Left hindlimb (tissue), 1 donor: Measurements from ENCODE around the gene OR4E1.
"Not testable (repeated sequence)": the region's sequence is repeated elsewhere in the genome, so short reads cannot be mapped to it uniquely, and the experiment has no call there.

Source experiments
- DNase-seq: peaks from one replicate; pipeline ENCODE4 v3.0.0-alpha.2; 2018

The OR4E1 gene

GRCh38 chr14:21673718-21674117, at the start of gene OR4E1:
Gene OR4E1, minus strand, starts transcription at chr14:21673818. Its CDS starts 2,883 bp downstream, at chr14:21670935.
- DNase-seq = no peak

GRCh38 chr14:21721504-21721903, 47.9 kb upstream of the OR4E1 start:
- no peak for DNase-seq

- no peak for DNase-seq
Observed at GRCh38 chr14:21719841-21720240, 46.2 kb upstream of the OR4E1 start.

- DNase-seq = no peak
Observed at GRCh38 chr14:21714318-21714929, 40.8 kb upstream of the OR4E1 start.

- no peak for DNase-seq
Observed at GRCh38 chr14:21712036-21712435, 38.4 kb upstream of the OR4E1 start.

GRCh38 chr14:21711360-21711961, 37.8 kb upstream of the OR4E1 start:
- DNase-seq = no peak

- DNase-seq = no peak
Observed at GRCh38 chr14:21704338-21704737, 30.7 kb upstream of the OR4E1 start.

GRCh38 chr14:21703357-21704326, 30.0 kb upstream of the OR4E1 start:
- no peak for DNase-seq

- no peak for DNase-seq
Observed at GRCh38 chr14:21702316-21702715, 28.7 kb upstream of the OR4E1 start.

- DNase-seq = no peak
Observed at GRCh38 chr14:21699551-21699950, 25.9 kb upstream of the OR4E1 start.

GRCh38 chr14:21698538-21698937, 24.9 kb upstream of the OR4E1 start:
- not testable (repeated sequence) for DNase-seq

- DNase-seq = not testable (repeated sequence)
Observed at GRCh38 chr14:21697662-21698061, 24.0 kb upstream of the OR4E1 start.

- DNase-seq = no peak
Observed at GRCh38 chr14:21694425-21694824, 20.8 kb upstream of the OR4E1 start.

- DNase-seq = no peak
Observed at GRCh38 chr14:21686468-21686867, 12.8 kb upstream of the OR4E1 start.

- no peak for DNase-seq
Observed at GRCh38 chr14:21680072-21680471, 6.5 kb upstream of the OR4E1 start.

GRCh38 chr14:21675566-21675965, 1.9 kb upstream of the OR4E1 start:
- no peak for DNase-seq

- DNase-seq = no peak
Observed at GRCh38 chr14:21672116-21672515, 1.5 kb downstream of the OR4E1 start.

- DNase-seq = no peak
Observed at GRCh38 chr14:21671371-21671770, 2.2 kb downstream of the OR4E1 start.

GRCh38 chr14:21669284-21669683, 4.3 kb downstream of the OR4E1 start:
- no peak for DNase-seq

- DNase-seq = no peak
Observed at GRCh38 chr14:21668377-21668776, 5.2 kb downstream of the OR4E1 start.

- no peak for DNase-seq
Observed at GRCh38 chr14:21656980-21657379, 16.6 kb downstream of the OR4E1 start.

GRCh38 chr14:21654215-21654614, 19.4 kb downstream of the OR4E1 start:
- no peak for DNase-seq

GRCh38 chr14:21653331-21653885, 20.2 kb downstream of the OR4E1 start, which contains the start of gene OR4E2:
Gene OR4E2, plus strand, starts transcription at chr14:21653835. Its CDS starts 11,248 bp downstream, at chr14:21665083.
- DNase-seq = no peak
